H9 (cell line): ENCODE measurements around the gene UGT1A5. TPM values are rescaled to one million over a fixed set of nuclear protein-coding genes. Genes with fewer than 3 reads are reported as not detected.

ENCODE experiments used
- DNase-seq: peaks from one replicate; pipeline ENCODE4 v3.0.0-alpha.2; 2017
- H2AFZ ChIP-seq: one replicate; pipeline ENCODE4 v1.6.1; 2013; ENCODE audit warnings: mild to moderate bottlenecking, low read length, control low read depth, moderate library complexity
- H2AK5ac ChIP-seq: 2 replicates; pipeline ENCODE4 v1.6.1; 2013; ENCODE audit warnings: low read length, control low read depth, mixed read lengths; ENCODE audit not compliant: insufficient read length
- H2BK120ac ChIP-seq: one replicate; pipeline ENCODE4 v1.6.1; 2013; ENCODE audit warnings: low read depth, mild to moderate bottlenecking, low read length, control low read depth, inconsistent platforms; ENCODE audit not compliant: poor library complexity, severe bottlenecking
- H2BK12ac ChIP-seq: 2 replicates; pipeline ENCODE4 v1.6.1; 2013; ENCODE audit warnings: low read length, control low read depth, mixed read lengths, low read depth; ENCODE audit not compliant: insufficient read length
- H2BK15ac ChIP-seq: 2 replicates; pipeline ENCODE4 v1.6.1; 2013; ENCODE audit warnings: low read depth, low read length, control low read depth
- H2BK20ac ChIP-seq: one replicate; pipeline ENCODE4 v1.6.1; 2013; ENCODE audit warnings: low read depth, mild to moderate bottlenecking, low read length, control low read depth, inconsistent platforms; ENCODE audit not compliant: poor library complexity, severe bottlenecking
- H2BK5ac ChIP-seq: 2 replicates; pipeline ENCODE4 v1.6.1; 2013; ENCODE audit warnings: low read length, control low read depth, mixed read lengths; ENCODE audit not compliant: insufficient read length
- H3K14ac ChIP-seq: 2 replicates; pipeline ENCODE4 v1.6.1; 2013; ENCODE audit warnings: low read length, control low read depth; ENCODE audit not compliant: insufficient read depth
- H3K18ac ChIP-seq: 2 replicates; pipeline ENCODE4 v1.6.1; 2013; ENCODE audit warnings: low read depth, mild to moderate bottlenecking, mixed read lengths, low read length, control low read depth; ENCODE audit not compliant: insufficient read length
- H3K23ac ChIP-seq: 2 replicates; pipeline ENCODE4 v1.6.1; 2013; ENCODE audit warnings: low read length, control low read depth, mixed read lengths, low read depth; ENCODE audit not compliant: insufficient read length
- H3K23me2 ChIP-seq: 2 replicates; pipeline ENCODE4 v1.6.1; 2013; ENCODE audit warnings: low read depth, mild to moderate bottlenecking, mixed read lengths, low read length, control low read depth; ENCODE audit not compliant: insufficient read length, poor library complexity, severe bottlenecking
- H3K27ac ChIP-seq: 2 replicates; pipeline ENCODE4 v1.5.1; 2013; ENCODE audit warnings: low read length, control low read depth, mixed read lengths, low read depth; ENCODE audit not compliant: insufficient read length
- H3K27me3 ChIP-seq: 2 replicates; pipeline ENCODE4 v1.6.1; 2013; ENCODE audit warnings: low read length, control low read depth, inconsistent platforms; ENCODE audit not compliant: insufficient read depth
- H3K4ac ChIP-seq: 2 replicates; pipeline ENCODE4 v1.6.1; 2013; ENCODE audit warnings: low read depth, mild to moderate bottlenecking, control low read depth, inconsistent platforms, low read length, moderate library complexity
- H3K4me1 ChIP-seq: 2 replicates; pipeline ENCODE4 v1.6.1; 2013; ENCODE audit warnings: low read length, control low read depth, inconsistent platforms; ENCODE audit not compliant: insufficient read depth
- H3K4me2 ChIP-seq: 2 replicates; pipeline ENCODE4 v1.6.1; 2013; ENCODE audit warnings: low read length, control low read depth, mixed read lengths; ENCODE audit not compliant: insufficient read length, insufficient read depth
- H3K56ac ChIP-seq: 2 replicates; pipeline ENCODE4 v1.6.1; 2013; ENCODE audit warnings: low read depth, mild to moderate bottlenecking, mixed read lengths, low read length, control low read depth; ENCODE audit not compliant: insufficient read length
- H3K79me1 ChIP-seq: 2 replicates; pipeline ENCODE4 v1.6.1; 2013; ENCODE audit warnings: low read depth, mild to moderate bottlenecking, moderate library complexity, low read length, control low read depth, inconsistent platforms; ENCODE audit not compliant: insufficient read depth, poor library complexity, severe bottlenecking
- H3K79me2 ChIP-seq: 2 replicates; pipeline ENCODE4 v1.6.1; 2013; ENCODE audit warnings: low read length, control low read depth, inconsistent platforms; ENCODE audit not compliant: insufficient read depth
- H3K9ac ChIP-seq: 2 replicates; pipeline ENCODE4 v1.6.1; 2013; ENCODE audit warnings: low read length, control low read depth, mixed read lengths; ENCODE audit not compliant: insufficient read length; ENCODE audit errors: extremely low read depth
- H3K9me3 ChIP-seq: one replicate; pipeline ENCODE4 v1.6.1; 2013; ENCODE audit warnings: low read depth, low read length, inconsistent platforms; ENCODE audit not compliant: control insufficient read depth
- H3T11ph ChIP-seq: one replicate; pipeline ENCODE4 v1.6.1; 2013; ENCODE audit warnings: mild to moderate bottlenecking, low read length, control low read depth, inconsistent platforms
- H4K20me1 ChIP-seq: one replicate; pipeline ENCODE4 v1.6.1; 2013; ENCODE audit not compliant: control insufficient read depth, insufficient read length, insufficient read depth
- H4K5ac ChIP-seq: 2 replicates; pipeline ENCODE4 v1.6.1; 2013; ENCODE audit warnings: low read depth, mild to moderate bottlenecking, mixed read lengths, low read length, control low read depth; ENCODE audit not compliant: insufficient read length
- H4K8ac ChIP-seq: replicated peaks from 2 replicates; pipeline ENCODE4 v1.6.1; 2013; ENCODE audit warnings: low read length, control low read depth, mixed read lengths, low read depth; ENCODE audit not compliant: insufficient read length
- H4K91ac ChIP-seq: 2 replicates; pipeline ENCODE4 v1.6.1; 2013; ENCODE audit warnings: low read depth, mild to moderate bottlenecking, moderate library complexity, mixed read lengths, low read length, control low read depth; ENCODE audit not compliant: insufficient read length
- H3K27ac Mint-ChIP-seq, 3 experiments: 2 replicates in 2 of 3; 3 replicates in 1 of 3; pipeline ENCODE4 v1.8.0; 2020 to 2021; ENCODE audit warnings: mixed read lengths in 3 of 3, mild to moderate bottlenecking in 1 of 3, moderate library complexity in 1 of 3
- H3K27me3 Mint-ChIP-seq: 2 replicates; pipeline ENCODE4 v1.8.0; 2021; ENCODE audit warnings: low read depth, mild to moderate bottlenecking, moderate library complexity, mixed read lengths
- H3K36me3 Mint-ChIP-seq, 3 experiments: 2 replicates in 2 of 3; 3 replicates in 1 of 3; pipeline ENCODE4 v1.8.0; 2020 to 2021; ENCODE audit warnings: low read depth in 3 of 3, mixed read lengths in 3 of 3; ENCODE audit not compliant: insufficient read depth in 1 of 3
- H3K4me1 Mint-ChIP-seq, 2 experiments: 2 replicates each; pipeline ENCODE4 v1.8.0; 2020; ENCODE audit warnings: mixed read lengths in 2 of 2
- H3K4me3 Mint-ChIP-seq, 2 experiments: 2 replicates in 1 of 2; 3 replicates in 1 of 2; pipeline ENCODE4 v1.8.0; 2020 to 2021; ENCODE audit warnings: mild to moderate bottlenecking in 2 of 2, mixed read lengths in 2 of 2, moderate library complexity in 1 of 2
- H3K9me3 Mint-ChIP-seq, 2 experiments: 2 replicates in 1 of 2; 3 replicates in 1 of 2; pipeline ENCODE4 v1.8.0; 2020; ENCODE audit warnings: mild to moderate bottlenecking in 2 of 2, mixed read lengths in 2 of 2, moderate library complexity in 1 of 2
- CTCF ChIP-seq: fragments of 200-600 bp; sonication (generic); conservative IDR thresholded peaks from 3 replicates; pipeline ENCODE4 v1.8.0; 2021; ENCODE audit warnings: antibody characterized with exemption, mild to moderate bottlenecking
- WGBS: extraction: QIAGEN DNeasy Blood & Tissue Kit; methylation state at CpG from one replicate; pipeline ENCODE4 v1.1.7; 2013; ENCODE audit warnings: missing lambda C conversion rate, low lambda C conversion rate, mixed read lengths; ENCODE audit not compliant: insufficient read length; ENCODE audit errors: extremely low coverage; 5-methylcytosine and 5-hydroxymethylcytosine counted together
- total RNA-seq: library from RNA; stranded (reverse); gene quantifications from 2 replicates; pipeline ENCODE4 v1.2.1, GENCODE V29; 2021

The UGT1A5 gene
- total RNA-seq, 1 experiment from 2014 or later, result not detected

- Histone ChIP-seq H3K14ac (no peak overlapping the region), H2BK5ac (no peak overlapping the region), H4K20me1 (no peaks in the 10 kb centered on the region), H3T11ph (no peak overlapping the region), H3K27ac (no peak overlapping the region), H2BK15ac (no peak overlapping the region), H3K79me1 (no peaks in the 10 kb centered on the region), H3K23me2 (no peaks in the 10 kb centered on the region), H2BK20ac (no peak overlapping the region), H2BK12ac (no peak overlapping the region), H3K4me1 (no peaks in the 10 kb centered on the region), H3K56ac (no peak overlapping the region), H3K18ac (no peak overlapping the region), H2AK5ac (no peak overlapping the region), H2BK120ac (no peak overlapping the region), H3K4ac (no peak overlapping the region), H3K9ac (no peak overlapping the region), H4K5ac (no peak overlapping the region), H4K8ac (no peak overlapping the region), H3K9me3 (no peaks in the 10 kb centered on the region), H3K4me2 (no peak overlapping the region), H3K27me3 (no peaks in the 10 kb centered on the region), H3K23ac (no peak overlapping the region), H2AFZ (no peak overlapping the region), H3K79me2 (no peaks in the 10 kb centered on the region), H4K91ac (no peak overlapping the region)
- H3K9me3 Mint-ChIP-seq, result no peaks in the 10 kb centered on the region; a peak in 1 of 5 replicates
- H3K27ac Mint-ChIP-seq, result no peak overlapping the region
- no peak overlapping the region for H3K4me3 Mint-ChIP-seq
- no CpG with 5 or more reads among the region's 4 CpGs for WGBS
- TF ChIP-seq CTCF, result no peak
- H3K36me3 Mint-ChIP-seq, result no peaks in the 10 kb centered on the region
- H3K27me3 Mint-ChIP-seq, result peaks cover 7% of the 10 kb centered on the region
- no peak for DNase-seq
- H3K4me1 Mint-ChIP-seq, result no peaks in the 10 kb centered on the region
Measured at GRCh38 chr2:233816771-233817170, 104.1 kb downstream of the UGT1A5 start.
